ENCODE measurements around the gene TMEM87B.
"Not testable (repeated sequence)": the region's sequence is repeated elsewhere in the genome, so short reads cannot be mapped to it uniquely, and the experiment has no call there.

The TMEM87B gene

GRCh38 chr2:112065966-112066365, 10.9 kb downstream of the TMEM87B start:
- Histone ChIP-seq H3K36me3 (ENCODE audit: insufficient read depth, low read length) (no peaks in the 10 kb centered on the region; the same call in none of the 2 replicates), H3K4me1 (ENCODE audit: insufficient read depth, low read length) (0 out of 2 replicates have a peak, but pooled peaks cover 3% of the 10 kb centered on the region), H3K9ac (ENCODE audit: low read depth, low read length) (no peak overlapping the region), H3K9me3 (ENCODE audit: control insufficient read depth, insufficient read depth, low read length) (peaks cover 3% of the 10 kb centered on the region; the same call in 1 of the 2 replicates)

DNA sequence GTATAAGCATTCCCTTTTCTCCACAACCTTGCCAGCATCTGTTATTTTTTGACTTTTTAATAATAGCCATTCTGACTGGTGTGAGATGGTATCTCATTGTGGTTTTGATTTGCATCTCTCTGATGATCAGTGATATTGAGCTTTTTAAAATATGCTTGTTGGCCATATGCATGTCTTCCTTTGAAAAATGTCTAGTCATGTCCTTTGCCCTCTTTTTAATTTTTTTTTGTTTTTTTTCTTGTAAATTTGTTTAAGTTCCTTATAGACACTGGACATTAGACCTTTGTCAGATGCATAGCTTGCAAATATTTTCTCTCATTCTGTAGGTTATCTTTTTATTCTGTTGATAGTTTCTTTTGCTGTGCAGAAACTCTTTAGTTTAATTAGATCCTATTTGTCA, 14.7 kb downstream of the TMEM87B start:
- not testable (repeated sequence) for H3K9ac ChIP-seq (ENCODE audit: low read depth, low read length); H3K9me3 ChIP-seq (ENCODE audit: control insufficient read depth, insufficient read depth, low read length); H3K36me3 ChIP-seq (ENCODE audit: insufficient read depth, low read length); H3K4me1 ChIP-seq (ENCODE audit: insufficient read depth, low read length)

- Histone ChIP-seq H3K9ac (ENCODE audit: low read depth, low read length) (no peak overlapping the region), H3K4me1 (ENCODE audit: insufficient read depth, low read length) (no peaks in the 10 kb centered on the region), H3K36me3 (ENCODE audit: insufficient read depth, low read length) (peaks cover 2% of the 10 kb centered on the region; the same call in 1 of the 2 replicates), H3K9me3 (ENCODE audit: control insufficient read depth, insufficient read depth, low read length) (peaks cover 2% of the 10 kb centered on the region; the same call in 1 of the 2 replicates)
Measured at GRCh38 chr2:112073875-112074274, 18.8 kb downstream of the TMEM87B start.

DNA sequence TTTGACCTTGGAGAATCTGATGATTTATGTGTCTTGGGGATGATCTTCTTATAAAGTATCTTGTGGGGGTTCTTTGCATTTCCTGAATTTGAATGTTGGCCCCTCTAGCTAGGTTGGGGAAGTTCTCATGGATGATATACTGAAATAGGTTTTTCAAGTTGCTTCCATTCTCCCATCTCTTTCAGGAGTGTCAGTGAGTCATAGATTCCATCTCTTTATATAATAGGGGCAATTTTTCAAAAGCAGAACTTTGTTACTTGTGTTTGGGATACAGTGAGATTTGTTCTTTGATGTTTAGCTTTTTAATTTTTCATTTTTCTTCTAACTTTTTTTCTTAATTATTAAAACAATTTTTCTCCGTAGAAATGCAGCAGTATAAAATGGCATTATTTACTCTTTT, 19.4 kb downstream of the TMEM87B start:
- peaks cover 2% of the 10 kb centered on the region; the same call in 1 of the 2 replicates for H3K36me3 ChIP-seq (ENCODE audit: insufficient read depth, low read length)
- no peaks in the 10 kb centered on the region for H3K4me1 ChIP-seq (ENCODE audit: insufficient read depth, low read length)
- no peak overlapping the region for H3K9ac ChIP-seq (ENCODE audit: low read depth, low read length)
- H3K9me3 ChIP-seq (ENCODE audit: control insufficient read depth, insufficient read depth, low read length) = peaks cover 2% of the 10 kb centered on the region; the same call in 1 of the 2 replicates

GRCh38 chr2:112075490-112076260, 20.6 kb downstream of the TMEM87B start:
- peaks cover 2% of the 10 kb centered on the region; the same call in 1 of the 2 replicates for H3K36me3 ChIP-seq (ENCODE audit: insufficient read depth, low read length)
- peaks cover 2% of the 10 kb centered on the region; the same call in 1 of the 2 replicates for H3K9me3 ChIP-seq (ENCODE audit: control insufficient read depth, insufficient read depth, low read length)
- H3K9ac ChIP-seq (ENCODE audit: low read depth, low read length) = no peak overlapping the region
- no peaks in the 10 kb centered on the region for H3K4me1 ChIP-seq (ENCODE audit: insufficient read depth, low read length)

DNA sequence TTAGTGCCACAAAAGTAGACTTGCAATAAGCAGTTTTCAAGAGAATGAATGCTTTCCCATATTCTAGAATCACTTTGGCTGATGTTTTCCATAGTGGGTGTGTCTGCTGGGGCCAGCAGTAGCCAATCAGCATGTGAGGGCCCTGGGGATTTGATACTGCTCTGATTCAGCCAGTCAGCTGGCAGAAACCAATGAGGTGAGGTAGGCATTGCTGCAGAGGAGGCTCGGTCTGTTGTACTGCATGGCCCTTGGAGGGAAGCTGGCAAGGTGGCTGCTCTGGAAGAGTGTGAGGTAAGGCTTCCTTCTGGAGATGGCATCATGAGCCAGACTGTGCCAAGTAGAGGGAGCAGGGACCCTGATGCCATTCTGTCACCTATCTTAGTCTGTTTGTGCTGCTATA, 22.7 kb downstream of the TMEM87B start:
- H3K9ac ChIP-seq (ENCODE audit: low read depth, low read length) = no peak overlapping the region
- H3K9me3 ChIP-seq (ENCODE audit: control insufficient read depth, insufficient read depth, low read length) = peaks cover 2% of the 10 kb centered on the region; the same call in 1 of the 2 replicates
- H3K36me3 ChIP-seq (ENCODE audit: insufficient read depth, low read length) = peaks cover 2% of the 10 kb centered on the region; the same call in 1 of the 2 replicates

GRCh38 chr2:112081262-112081661, 26.2 kb downstream of the TMEM87B start:
- H3K36me3 ChIP-seq (ENCODE audit: insufficient read depth, low read length) = peaks cover 2% of the 10 kb centered on the region; the same call in 1 of the 2 replicates
- no peaks in the 10 kb centered on the region for H3K4me1 ChIP-seq (ENCODE audit: insufficient read depth, low read length)
- no peak overlapping the region for H3K9ac ChIP-seq (ENCODE audit: low read depth, low read length)
- no peaks in the 10 kb centered on the region for H3K9me3 ChIP-seq (ENCODE audit: control insufficient read depth, insufficient read depth, low read length)

More for the DNA sequence above, 22.7 kb downstream of the TMEM87B start:
- no peaks in the 10 kb centered on the region for H3K4me1 ChIP-seq (ENCODE audit: insufficient read depth, low read length)

GRCh38 chr2:112084689-112085374, 29.8 kb downstream of the TMEM87B start:
- Histone ChIP-seq H3K4me1 (ENCODE audit: insufficient read depth, low read length) (no peaks in the 10 kb centered on the region), H3K9me3 (ENCODE audit: control insufficient read depth, insufficient read depth, low read length) (no peaks in the 10 kb centered on the region), H3K36me3 (ENCODE audit: insufficient read depth, low read length) (peaks cover 9% of the 10 kb centered on the region), H3K9ac (ENCODE audit: low read depth, low read length) (no peak overlapping the region)

DNA sequence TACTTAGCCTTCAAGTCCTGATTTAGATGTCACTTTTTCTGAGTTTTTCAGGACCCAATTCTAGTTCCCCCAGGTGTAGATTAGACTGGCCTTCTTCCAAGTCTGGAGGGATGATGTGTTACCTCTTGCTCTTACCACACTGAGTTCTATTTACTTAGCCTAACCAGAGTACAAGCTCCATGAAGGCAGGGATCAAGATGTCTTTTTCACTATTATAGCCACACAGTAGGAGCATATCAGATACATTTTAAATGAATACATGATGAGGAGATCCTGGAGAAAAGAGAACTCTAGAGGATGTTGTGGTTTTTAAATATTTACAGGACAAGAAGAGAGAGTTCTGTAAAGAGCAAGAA, 30.3 kb downstream of the TMEM87B start:
- Histone ChIP-seq H3K36me3 (ENCODE audit: insufficient read depth, low read length) (peaks cover 9% of the 10 kb centered on the region), H3K9ac (ENCODE audit: low read depth, low read length) (no peak overlapping the region), H3K4me1 (ENCODE audit: insufficient read depth, low read length) (no peaks in the 10 kb centered on the region), H3K9me3 (ENCODE audit: control insufficient read depth, insufficient read depth, low read length) (no peaks in the 10 kb centered on the region)

DNA sequence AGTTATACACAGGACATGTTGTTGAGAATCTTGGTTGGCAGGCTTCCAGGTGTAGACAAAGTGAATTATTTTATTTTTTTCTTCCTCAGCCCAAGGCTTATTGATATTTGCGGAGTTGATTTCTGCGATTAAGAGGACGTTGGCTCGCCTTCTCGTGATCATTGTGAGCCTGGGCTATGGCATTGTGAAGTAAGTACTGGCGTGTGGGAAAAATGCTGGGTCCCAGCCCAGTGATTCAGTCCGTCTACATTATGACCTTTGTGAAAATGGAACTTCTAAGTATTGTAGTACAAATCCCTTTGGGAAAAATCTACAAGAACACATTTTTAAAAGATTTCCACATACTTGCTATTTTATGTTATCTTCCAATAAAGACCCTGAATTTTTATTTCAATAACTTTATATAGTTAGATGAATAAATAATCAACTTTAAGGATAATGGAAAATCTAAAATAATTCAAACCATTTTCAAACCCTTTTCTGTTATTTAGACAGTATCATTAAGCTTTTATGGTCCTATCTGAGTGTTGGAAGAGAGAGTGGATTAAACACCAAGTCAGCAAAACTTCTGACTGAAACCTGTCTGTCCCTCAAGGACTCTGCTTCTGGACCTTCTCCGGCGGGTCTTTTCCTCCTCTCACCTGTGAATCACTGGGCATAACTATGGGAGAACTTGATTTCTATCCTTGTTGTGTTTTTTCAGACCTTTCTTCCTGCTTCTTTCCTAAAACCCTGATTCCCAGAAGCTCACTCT, 31.0 kb downstream of the TMEM87B start:
- Histone ChIP-seq H3K9me3 (ENCODE audit: control insufficient read depth, insufficient read depth, low read length) (no peaks in the 10 kb centered on the region), H3K9ac (ENCODE audit: low read depth, low read length) (no peak overlapping the region), H3K4me1 (ENCODE audit: insufficient read depth, low read length) (no peaks in the 10 kb centered on the region), H3K36me3 (ENCODE audit: insufficient read depth, low read length) (peaks cover 9% of the 10 kb centered on the region)

GRCh38 chr2:112087346-112088020, 32.4 kb downstream of the TMEM87B start:
- Histone ChIP-seq H3K4me1 (ENCODE audit: insufficient read depth, low read length) (peaks cover 3% of the 10 kb centered on the region; the same call in 1 of the 2 replicates), H3K9ac (ENCODE audit: low read depth, low read length) (no peak overlapping the region), H3K9me3 (ENCODE audit: control insufficient read depth, insufficient read depth, low read length) (no peaks in the 10 kb centered on the region), H3K36me3 (ENCODE audit: insufficient read depth, low read length) (peaks cover 9% of the 10 kb centered on the region)

GRCh38 chr2:112089375-112089774, 34.3 kb downstream of the TMEM87B start:
- no peak overlapping the region for H3K9ac ChIP-seq (ENCODE audit: low read depth, low read length)
- no peaks in the 10 kb centered on the region for H3K9me3 ChIP-seq (ENCODE audit: control insufficient read depth, insufficient read depth, low read length)
- peaks cover 9% of the 10 kb centered on the region for H3K36me3 ChIP-seq (ENCODE audit: insufficient read depth, low read length)
- peaks cover 3% of the 10 kb centered on the region; the same call in 1 of the 2 replicates for H3K4me1 ChIP-seq (ENCODE audit: insufficient read depth, low read length)

- no peaks in the 10 kb centered on the region for H3K9me3 ChIP-seq (ENCODE audit: control insufficient read depth, insufficient read depth, low read length)
- peaks cover 5% of the 10 kb centered on the region; the same call in 1 of the 2 replicates for H3K36me3 ChIP-seq (ENCODE audit: insufficient read depth, low read length)
- no peak overlapping the region for H3K9ac ChIP-seq (ENCODE audit: low read depth, low read length)
- peaks cover 3% of the 10 kb centered on the region; the same call in 1 of the 2 replicates for H3K4me1 ChIP-seq (ENCODE audit: insufficient read depth, low read length)
Measured at GRCh38 chr2:112092286-112093041, 37.4 kb downstream of the TMEM87B start.

All from ES-I3 (cell line).